Stimulated activated CD8-positive, alpha-beta memory T cell treated with anti-CD3 and anti-CD28 coated beads, Interleukin-2, amount 100 ng/mL, for 48 hours (primary cell): ENCODE measurements around the gene LIPM.

ENCODE experiments used
- DNase-seq, 2 donors: peaks; one replicate each; pipeline ENCODE4 v3.0.0-alpha.2; 2020; ENCODE audit warnings: low read depth in 2 of 2

Gene LIPM

DNA sequence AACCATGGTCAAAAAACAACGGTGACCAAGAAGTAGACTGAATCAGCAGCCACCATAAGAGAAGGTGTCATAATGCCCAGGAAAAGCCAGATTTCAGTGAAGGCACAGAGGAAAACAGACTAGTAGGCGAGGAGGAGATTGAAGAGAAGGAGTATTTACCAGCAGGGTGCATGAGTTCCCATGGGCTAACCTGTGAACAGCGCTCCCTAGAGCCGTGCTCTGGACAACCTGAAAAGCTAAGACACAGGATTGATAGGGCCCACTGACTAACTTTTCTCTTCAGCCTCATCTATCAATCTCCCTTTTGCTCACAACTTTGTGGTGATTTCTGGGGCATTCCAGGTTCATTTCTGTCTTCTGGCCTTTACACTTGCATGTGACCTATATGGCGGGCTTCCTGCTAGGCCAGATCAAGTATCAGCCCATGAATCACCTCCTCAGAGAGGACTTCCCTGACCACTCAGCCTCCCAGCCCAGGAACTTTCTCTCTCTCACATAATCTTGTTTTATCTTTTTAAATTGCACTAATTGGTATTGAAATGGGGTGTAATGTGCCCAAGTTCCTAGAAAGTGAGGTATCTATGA is 36.3 kb downstream of the LIPM start:
- DNase-seq: no peak

DNA sequence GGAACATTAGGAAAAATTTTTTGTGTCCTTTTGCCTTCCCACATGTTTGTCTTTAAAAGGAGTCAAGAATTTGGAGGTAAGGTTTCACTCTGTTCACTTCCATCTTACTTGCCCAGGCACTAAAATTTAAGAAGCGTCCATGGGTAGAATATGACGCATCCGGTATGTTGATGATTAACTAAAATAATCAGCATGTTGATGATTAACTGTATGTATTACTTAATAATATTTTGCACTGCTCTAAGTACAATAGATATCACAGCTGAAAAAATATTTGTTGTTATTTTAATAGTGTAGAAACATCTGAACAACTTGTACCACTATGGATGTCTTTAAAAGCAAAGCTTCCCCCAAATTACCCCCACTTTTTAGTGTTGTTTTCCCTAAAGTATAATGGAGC is 37.6 kb downstream of the LIPM start:
- DNase-seq: no peak

DNA sequence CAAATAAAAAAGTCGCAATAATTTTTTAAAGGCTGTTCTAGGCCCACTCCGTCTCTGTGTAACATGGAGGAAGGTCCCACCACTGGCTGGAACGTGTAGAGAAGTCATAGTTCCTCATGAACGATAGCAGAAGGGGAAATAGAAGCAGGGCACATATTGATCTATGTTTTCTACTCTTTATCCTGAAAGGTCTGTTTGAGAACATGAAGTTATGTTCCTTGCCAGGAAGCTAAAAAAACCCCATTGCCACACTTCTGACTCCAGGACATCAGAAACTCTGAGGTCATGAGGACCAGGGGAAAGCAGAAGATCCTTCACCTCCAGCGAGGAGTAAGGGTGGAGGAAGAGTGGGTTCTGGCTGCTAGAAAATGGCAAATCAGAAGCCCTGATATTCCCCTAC is 38.4 kb downstream of the LIPM start:
- DNase-seq: no peak

DNA sequence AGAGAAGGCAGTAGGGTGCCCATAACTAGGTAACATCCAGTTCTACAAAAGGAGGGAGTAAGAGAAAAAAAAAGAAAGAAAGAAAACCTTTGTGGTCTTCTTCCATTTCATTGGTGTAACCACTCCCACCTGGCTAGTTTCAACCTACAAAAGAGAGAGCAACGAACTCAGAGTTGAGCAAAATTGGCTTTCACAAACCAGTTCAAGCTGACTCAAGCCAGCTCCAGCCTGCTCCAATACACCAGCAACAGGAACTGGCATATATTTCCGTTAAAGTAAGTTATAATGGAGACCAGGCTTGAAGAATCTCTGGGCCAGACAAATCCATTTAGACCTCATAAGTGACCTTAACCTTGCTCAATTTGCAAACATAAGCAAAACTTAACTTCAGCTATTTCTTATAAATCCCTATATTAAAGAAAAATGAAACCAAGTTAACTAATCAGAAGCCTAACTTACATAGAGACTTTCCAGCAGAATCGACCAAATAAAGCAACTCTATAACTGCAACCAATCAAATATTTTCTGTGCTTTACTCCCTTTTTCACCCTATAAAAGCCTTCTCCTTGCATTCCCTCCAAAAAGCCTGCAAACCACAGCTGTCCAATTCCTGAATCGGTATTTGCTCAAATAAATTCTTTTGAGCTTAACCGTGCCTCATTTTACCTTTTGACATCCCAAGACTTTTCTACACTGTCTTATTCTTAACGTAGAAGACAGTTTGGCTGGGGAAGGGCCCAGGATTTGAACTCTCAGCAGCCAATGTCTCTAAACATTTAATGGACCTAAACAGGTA is 39.0 kb downstream of the LIPM start:
- DNase-seq: no peak

DNA sequence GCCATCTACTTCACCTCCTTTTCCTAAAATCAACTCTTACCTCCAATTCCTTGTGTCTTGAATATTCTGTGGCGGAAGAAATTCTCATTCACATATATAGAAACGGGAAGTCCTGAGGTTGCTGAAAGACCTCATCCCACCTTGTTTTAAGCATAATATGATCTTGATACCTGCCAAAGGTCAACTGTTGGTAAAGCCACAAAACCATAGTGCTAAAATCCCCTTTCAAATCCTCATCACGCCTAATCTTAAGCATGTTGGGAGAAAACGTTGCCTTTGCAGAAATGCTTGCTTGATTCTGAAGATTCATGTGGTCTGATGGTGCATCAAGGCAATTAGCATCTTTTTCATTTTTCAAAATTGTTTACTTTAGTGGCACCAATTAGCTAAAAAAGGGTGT is 40.6 kb downstream of the LIPM start:
- no peak for DNase-seq

DNA sequence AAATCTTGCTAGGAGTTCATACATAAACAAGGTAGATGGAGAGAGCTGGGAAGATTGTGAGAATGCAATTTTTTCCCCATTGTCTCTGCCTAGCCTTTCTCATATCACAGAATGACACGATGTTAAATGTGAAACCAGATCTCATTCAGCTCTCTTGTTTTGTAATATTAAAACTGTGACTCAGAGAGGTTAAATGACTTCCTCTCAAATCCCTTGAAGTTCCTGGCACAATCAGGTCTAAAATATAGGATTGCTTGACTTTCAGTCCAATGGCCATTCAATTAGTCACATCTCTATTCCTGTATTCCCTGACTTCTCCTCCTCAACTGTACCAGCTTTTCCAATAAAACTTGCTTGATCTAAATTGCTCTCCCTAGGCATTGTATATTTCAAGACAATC is 46.0 kb downstream of the LIPM start:
- DNase-seq: no peak

DNA sequence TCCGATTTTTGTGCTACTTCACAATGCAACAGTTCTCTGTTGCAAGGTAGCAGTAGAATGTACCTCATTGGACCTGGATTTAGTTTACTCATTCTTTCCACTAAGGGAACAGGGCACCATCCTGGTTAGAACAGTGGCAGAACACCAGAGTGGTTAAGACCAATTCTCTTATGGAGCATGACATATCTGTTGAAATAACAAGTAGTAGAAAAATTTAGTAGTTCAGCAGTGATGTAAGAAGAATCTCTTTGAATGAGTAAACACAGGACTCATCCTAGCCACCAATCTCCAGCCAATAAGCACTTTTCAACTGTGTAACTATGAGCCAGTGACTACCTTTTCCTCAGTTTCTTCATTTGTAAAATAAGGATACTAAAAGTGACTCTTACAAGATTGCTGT is 46.7 kb downstream of the LIPM start:
- DNase-seq: no peak

DNA sequence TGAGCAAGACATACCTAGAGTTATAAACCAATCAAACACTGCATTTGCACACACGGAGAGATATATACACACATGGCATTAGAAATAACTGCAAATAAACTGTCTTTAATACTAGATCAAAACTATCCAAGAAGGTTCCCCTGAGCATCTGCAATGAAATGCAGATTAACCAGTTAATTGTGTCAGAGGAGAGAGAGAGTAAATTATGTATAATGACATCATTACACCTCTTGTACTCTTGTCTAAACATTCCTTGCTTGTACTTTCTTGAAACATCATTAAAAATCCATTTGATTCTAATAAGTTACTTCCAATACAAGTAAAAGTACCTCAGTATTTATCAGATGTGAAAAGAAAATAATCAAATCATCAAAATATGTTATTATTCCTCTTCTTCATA is 48.2 kb downstream of the LIPM start:
- DNase-seq: no peak

DNA sequence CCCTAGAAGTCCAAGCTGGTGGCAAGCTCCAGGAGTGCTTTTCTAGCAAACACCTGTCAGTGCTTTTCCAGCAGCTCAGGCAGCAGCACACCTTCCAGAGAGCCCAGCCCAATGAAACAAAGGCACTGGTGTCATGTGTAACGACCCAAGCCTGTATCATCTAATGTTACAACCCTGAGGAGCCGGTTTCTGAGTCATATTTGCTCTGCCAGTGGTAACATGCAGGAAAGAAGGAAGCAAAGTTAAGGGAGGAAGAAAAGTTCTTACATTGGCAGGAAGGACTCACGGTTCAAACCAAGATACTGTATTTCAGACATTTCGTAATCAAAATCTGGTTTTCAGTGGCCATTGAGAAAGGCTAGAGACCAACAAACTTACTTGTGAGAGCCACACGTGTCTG is 49.2 kb downstream of the LIPM start, which contains the start of gene ANKRD22:
ANKRD22 (minus strand) TSS at position 139 of the 400 bp plus-strand sequence. CDS start 237 bp downstream, outside the sequence.
- DNase-seq: no peak

DNA sequence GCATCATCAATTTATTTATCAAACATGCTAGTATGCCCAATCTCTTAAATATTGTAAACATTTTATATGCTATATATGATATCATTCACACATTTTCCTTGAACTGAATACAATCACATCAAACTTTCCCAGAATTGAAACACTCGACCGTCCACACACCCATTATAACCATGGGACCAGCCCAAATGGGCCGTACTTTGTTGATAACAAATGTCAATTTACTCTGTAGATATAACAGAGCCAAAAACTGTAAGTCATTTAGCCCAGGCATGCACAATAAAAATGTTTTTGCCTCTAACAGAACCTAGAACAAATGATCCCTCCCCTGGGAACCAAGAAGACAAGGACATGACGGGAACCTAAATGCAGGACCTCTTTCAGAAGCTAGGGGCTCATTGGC is 49.8 kb downstream of the LIPM start:
- DNase-seq: no peak

DNA sequence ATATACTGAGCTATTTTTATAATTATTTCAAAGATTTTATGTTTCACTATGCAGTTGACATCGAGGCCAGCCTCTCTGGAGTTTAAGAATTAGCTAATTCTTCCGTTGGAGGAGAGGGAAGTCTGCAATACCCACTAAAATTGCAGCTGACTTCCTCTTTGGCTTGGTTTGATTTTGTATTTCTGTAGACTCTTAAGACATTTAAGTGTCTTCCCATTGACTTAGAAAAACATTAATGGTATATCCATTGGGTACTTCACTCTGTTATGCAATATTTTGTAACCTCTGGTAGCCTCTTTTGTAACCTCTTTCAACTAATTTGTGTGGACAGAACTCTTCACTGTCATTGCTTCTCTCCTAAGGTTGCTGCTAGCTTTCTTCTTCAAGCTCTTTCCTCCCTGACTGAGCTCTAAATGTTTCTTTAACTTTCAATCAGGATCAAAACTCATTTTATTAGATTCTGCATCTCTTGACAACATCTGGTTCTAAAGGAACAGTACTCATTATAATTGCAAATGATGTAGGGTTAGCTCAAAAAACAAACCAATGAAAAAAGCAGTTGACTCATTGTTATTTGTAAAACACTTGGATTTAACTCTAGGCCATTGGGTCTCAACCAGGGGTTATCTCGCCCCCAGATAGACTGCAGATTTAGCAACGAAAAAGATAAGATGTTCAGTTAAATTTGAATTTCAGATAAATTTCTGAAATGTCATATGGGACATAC is 50.8 kb downstream of the LIPM start:
- DNase-seq: no peak

DNA sequence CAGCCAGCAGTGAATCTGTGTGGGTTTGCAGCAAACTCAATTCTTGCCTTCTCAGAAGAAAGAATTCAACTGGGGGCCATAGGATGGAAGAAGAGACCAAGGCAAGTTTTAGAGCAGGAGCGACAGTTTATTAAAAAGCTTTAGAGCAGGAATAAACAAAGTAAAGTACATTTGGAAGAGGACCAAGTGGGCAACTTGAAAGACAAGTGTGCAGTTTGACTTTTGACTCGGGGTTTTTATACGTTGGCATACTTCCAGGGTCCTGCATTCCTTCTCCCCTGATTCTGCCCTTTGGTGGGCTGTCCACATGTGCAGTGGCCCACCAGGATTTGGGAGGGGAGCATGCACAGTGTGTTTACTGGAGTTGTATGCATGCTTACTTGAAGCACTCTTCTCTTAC is 52.2 kb downstream of the LIPM start:
- DNase-seq: no peak

DNA sequence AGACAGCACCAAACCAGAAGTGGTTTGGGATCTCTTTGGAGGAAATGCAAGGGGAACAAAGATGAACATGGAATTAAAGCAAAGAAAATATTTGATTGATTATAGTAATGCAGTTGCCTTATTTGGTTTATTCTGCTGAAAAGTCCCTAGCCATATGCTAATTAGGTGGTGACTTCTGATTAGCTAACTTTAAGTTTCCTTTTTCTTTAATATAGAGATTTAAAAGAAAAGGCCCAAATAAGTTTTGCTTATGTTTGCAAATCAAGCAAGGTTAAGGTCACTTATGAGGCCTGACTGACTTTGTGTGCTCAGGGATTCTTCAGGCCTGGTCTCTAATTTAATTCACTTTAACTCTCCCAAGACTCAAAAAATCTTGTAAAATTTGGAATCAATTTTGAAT is 55.3 kb downstream of the LIPM start:
- DNase-seq: no peak

DNA sequence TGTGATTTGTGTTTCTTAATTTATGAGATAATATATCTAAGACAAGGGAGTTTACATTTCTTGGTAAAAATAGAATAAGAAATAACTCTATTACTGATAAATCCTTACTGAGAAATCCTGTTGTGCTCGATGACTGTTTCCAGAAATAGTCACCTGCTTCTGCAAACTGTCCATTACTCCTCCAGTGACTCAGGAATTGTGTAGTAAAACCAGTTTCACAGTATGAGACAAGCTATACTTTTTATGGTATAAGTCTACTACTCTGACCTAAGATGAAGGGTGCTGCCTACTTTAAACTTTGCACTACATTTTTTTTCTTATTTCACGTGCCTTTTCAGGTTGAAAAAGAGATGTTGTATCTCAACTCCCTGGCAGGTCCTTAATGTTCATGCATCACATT is 56.0 kb downstream of the LIPM start:
- DNase-seq: no peak

DNA sequence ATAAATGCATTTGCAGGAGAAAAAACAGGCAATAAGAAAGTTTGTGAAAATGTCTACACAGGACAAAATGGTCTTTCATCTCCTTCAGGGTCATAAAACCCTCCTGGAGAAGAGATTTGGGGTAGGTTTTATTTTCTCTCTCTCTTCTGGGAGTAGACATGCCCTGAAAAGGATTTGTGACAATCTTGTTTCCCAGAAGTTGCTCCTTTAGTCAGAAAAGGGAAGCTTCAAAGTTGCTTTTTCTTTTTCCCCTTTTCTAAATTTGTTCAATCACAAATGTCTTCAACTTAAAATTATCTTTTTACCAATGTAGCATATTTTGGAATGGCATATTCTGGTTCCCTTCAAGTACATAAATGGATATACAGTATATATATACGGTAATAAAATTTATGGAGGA is 58.5 kb downstream of the LIPM start:
- no peak for DNase-seq

DNA sequence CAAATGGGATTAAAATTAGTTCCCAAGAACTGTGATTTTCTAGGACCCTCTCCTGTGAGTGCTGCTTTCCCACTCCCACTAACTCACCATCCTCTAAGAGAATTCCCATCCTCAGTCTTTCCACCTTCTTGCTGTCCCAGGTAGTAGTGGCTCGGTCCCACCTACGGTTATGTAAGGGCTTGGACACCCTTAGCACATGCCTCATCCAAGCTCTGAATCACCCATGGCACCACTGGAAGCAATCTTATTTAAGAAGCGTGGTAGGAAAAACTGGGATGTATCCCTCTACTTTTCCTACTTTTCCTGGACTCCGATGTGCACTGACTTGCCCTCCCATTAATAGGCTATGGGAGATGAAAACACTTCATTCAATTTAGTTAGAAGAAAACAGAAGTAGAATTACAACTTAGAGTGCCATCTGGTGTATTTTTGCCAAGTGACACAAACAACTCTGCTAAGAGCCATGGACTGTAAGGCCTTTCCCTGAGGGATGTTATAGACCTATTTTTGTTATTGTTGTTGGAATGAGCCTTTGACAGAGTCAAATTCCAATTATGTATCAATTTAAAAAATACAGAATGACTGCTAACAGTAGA is 62.8 kb downstream of the LIPM start:
- no peak for DNase-seq

DNA sequence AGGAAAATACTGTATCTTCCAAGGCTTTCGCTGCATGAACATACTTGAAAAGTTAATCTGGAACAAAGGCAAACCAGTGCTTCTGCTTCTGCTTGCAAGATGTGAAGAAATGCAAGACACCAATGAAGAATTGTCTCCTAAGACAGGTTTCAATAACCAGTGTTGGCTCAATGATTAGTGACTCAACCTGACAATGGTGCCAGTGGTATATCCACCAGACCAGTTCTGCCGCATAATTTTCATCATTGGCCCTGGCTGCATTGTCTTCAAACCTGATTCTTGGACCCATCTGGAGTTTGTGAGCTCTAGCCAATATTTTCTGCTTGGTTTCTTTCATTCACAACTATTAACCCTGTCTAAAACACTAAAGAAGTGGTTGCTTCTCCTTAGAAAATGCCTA is 63.9 kb downstream of the LIPM start:
- no peak for DNase-seq

DNA sequence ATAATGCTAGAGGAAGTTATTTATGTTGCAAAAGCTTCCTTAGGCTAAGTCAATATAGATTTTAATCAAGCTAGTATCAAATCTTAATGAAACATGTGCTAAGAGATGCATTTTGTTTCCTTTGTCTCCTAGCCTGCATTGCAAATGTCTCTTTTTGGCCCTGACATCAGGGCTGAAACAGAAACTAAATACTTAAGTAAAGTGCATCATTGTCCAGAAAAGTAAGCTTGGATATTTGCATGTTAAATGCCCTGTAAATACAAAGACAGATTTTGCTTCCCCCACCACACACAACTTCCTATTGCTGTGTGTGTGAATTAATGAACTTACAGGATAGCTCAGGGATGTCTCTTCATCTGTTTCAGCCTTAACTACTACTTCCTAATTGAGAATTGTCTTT is 67.6 kb downstream of the LIPM start:
- DNase-seq: no peak
